Mucosa of descending colon (tissue), 3 donors: Measurements from ENCODE around the gene VPREB1. TPM values are rescaled to one million over a fixed set of nuclear protein-coding genes. Genes with fewer than 3 reads are reported as not detected.

Source experiments
- ATAC-seq: fragments of 200-7000 bp; cut with Tn5 transposase; one replicate; pipeline ENCODE4 v1.9.1; 2020; ENCODE audit warnings: mild to moderate bottlenecking, moderate library complexity
- DNase-seq, 3 donors: peaks; one replicate each; pipeline ENCODE4 v3.0.0-alpha.2; 2020
- H3K36me3 ChIP-seq: fragments of 200-600 bp; one replicate; pipeline ENCODE4 v1.8.0; 2021; ENCODE audit warnings: low read depth, mild to moderate bottlenecking
- H3K4me1 ChIP-seq: fragments of 200-600 bp; one replicate; pipeline ENCODE4 v1.8.0; 2021; ENCODE audit warnings: low read depth, mild to moderate bottlenecking
- H3K4me3 ChIP-seq: fragments of 200-600 bp; one replicate; pipeline ENCODE4 v1.8.0; 2021; ENCODE audit warnings: mild to moderate bottlenecking
- H3K9me3 ChIP-seq: fragments of 200-600 bp; one replicate; pipeline ENCODE4 v1.8.0; 2021; ENCODE audit warnings: mild to moderate bottlenecking
- CTCF ChIP-seq: fragments of 200-600 bp; IDR thresholded peaks from one replicate; pipeline ENCODE4 v1.8.0; 2022; ENCODE audit warnings: antibody characterized with exemption, mild to moderate bottlenecking
- intact Hi-C, 2 donors: fragments of 100-400 bp; cut with DNase I in 1 of 2; cut with micrococcal nuclease in 1 of 2; formaldehyde crosslinking; loops; one replicate each; pipeline versions ENCODE4 v1.11.0 to v1.11.1; 2022; cut with DNase I, micrococcal nuclease
- total RNA-seq, 3 donors: library from RNA; stranded (reverse); fragmentation: NEBNext Ultra II Directional in 2 of 3; extraction: Animal tissue kit (Norgen Biotek cat#: 25700) in 2 of 3; gene quantifications; one replicate each; pipeline versions ENCODE4 v1.2.1 to v1.2.4, GENCODE V29; 2021 to 2023
- donor health status: DM: no; HTN: no; CAD: no; lungs with moderate emphysema.
- donor health status: DM: no; HTN: no; CAD: no.
- donor health status: DM: no; HTN: yes; CAD: no.

Gene VPREB1
- total RNA-seq, 3 donors from 2014 or later: not detected

GRCh38 chr22:22229683-22230420 is 14.7 kb upstream of the VPREB1 start:
- no peak for ATAC-seq
- Histone ChIP-seq H3K4me3 (no peak overlapping the region), H3K36me3 (no peaks in the 10 kb centered on the region), H3K4me1 (no peaks in the 10 kb centered on the region), H3K9me3 (no peaks in the 10 kb centered on the region)
- intact Hi-C loops: no loop called here
- no peak for TF ChIP-seq CTCF
- no peak for DNase-seq

- intact Hi-C loops: no loop called here
- Histone ChIP-seq H3K9me3 (no peaks in the 10 kb centered on the region), H3K36me3 (no peaks in the 10 kb centered on the region), H3K4me1 (no peaks in the 10 kb centered on the region), H3K4me3 (no peak overlapping the region)
- ATAC-seq: no peak
- TF ChIP-seq CTCF: no peak
- DNase-seq: no peak
These were observed 14.1 kb upstream of the VPREB1 start for GRCh38 chr22:22230438-22230837.

GRCh38 chr22:22233081-22233480 is 11.5 kb upstream of the VPREB1 start:
- H3K9me3 ChIP-seq: no peaks in the 10 kb centered on the region
- ATAC-seq (no peak), DNase-seq (no peak)
- intact Hi-C loops: no loop called here
- no peak for TF ChIP-seq CTCF
- no peak overlapping the region for H3K4me3 ChIP-seq
- no peaks in the 10 kb centered on the region for H3K4me1 ChIP-seq
- H3K36me3 ChIP-seq: no peaks in the 10 kb centered on the region

- TF ChIP-seq CTCF: peak; percentile 14
- intact Hi-C loops: no loop called here
- Histone ChIP-seq H3K36me3 (no peaks in the 10 kb centered on the region), H3K4me1 (no peaks in the 10 kb centered on the region), H3K9me3 (no peaks in the 10 kb centered on the region), H3K4me3 (no peak overlapping the region)
- peak; percentile 29 for ATAC-seq
- peak in 2 of 3 donors; percentile 32 to 70 for DNase-seq
These were observed 9.0 kb upstream of the VPREB1 start for GRCh38 chr22:22235558-22235957.

GRCh38 chr22:22237521-22237920 is 7.1 kb upstream of the VPREB1 start:
- H3K36me3 ChIP-seq: no peaks in the 10 kb centered on the region
- ATAC-seq: no peak
- H3K4me3 ChIP-seq: no peak overlapping the region
- no peak for DNase-seq
- no peaks in the 10 kb centered on the region for H3K4me1 ChIP-seq
- intact Hi-C loops: no loop called here
- no peaks in the 10 kb centered on the region for H3K9me3 ChIP-seq
- no peak for TF ChIP-seq CTCF
